ENCODE data around the gene FGF22.

The FGF22 gene

DNA sequence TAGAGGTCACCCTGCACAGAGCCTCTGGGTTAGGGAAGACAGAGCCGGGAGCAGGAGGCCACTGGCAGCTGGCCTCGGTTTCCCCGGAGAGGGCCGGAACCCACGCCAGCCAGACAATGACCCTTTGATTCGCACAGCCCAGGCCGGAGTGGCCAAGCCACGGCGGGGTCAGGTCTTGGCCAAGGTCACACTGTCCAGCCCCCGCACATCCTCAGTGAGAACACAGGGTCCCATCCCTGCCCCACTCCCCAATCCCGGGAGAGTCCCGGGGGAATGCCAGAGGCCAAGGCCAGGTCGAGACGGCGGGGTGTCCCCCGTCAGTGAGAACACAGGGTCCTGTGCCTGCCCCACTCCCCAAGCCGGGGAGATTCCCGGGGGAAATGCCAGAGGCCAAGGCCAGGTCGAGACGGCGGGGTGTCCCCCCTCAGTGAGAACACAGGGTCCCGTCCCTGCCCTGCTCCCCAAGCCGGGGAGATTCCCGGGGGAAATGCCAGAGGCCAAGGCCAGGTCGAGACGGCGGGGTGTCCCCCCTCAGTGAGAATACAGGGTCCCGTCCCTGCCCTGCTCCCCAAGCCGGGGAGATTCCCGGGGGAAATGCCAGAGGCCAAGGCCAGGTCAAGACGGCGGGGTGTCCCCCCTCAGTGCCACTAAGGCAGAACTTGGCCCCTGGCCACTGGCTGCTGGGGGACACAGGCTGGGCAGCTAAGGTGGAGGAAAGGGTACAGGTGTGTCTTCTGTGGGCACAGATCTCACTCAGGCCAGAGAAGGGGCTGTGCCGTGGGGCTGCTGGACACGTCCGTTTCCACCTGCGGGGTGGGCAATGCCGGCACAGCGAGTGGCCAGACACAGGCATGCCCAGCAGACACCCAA lies 34.8 kb downstream of the FGF22 start:
- TF ChIP-seq SIN3A (IDR thresholded peaks at IDR 0.05; ENCODE audit: borderline replicate concordance, insufficient read depth, low read length) = no peak
- no peak for TF ChIP-seq POLR2AphosphoS5 (IDR thresholded peaks at IDR 0.05; ENCODE audit: low read depth, low read length)
- no peak for TF ChIP-seq REST (IDR thresholded peaks at IDR 0.05; ENCODE audit: insufficient read depth in 1 of 2, low read depth in 2 of 2, low read length in 2 of 2)
- TF ChIP-seq TAF1 (IDR thresholded peaks at IDR 0.05; ENCODE audit: borderline replicate concordance, insufficient read depth, low read length) = no peak
- no peak for TF ChIP-seq FOXP2 (optimal IDR thresholded peaks at IDR 0.05; ENCODE audit: borderline replicate concordance, extremely low read depth, extremely low read length, insufficient read depth)

GRCh38 chr19:676007-676338 lies 36.3 kb downstream of the FGF22 start:
- TF ChIP-seq REST (IDR thresholded peaks at IDR 0.05; ENCODE audit: insufficient read depth in 1 of 2, low read depth in 2 of 2, low read length in 2 of 2) (no peak), FOXP2 (optimal IDR thresholded peaks at IDR 0.05; ENCODE audit: borderline replicate concordance, extremely low read depth, extremely low read length, insufficient read depth) (no peak), SIN3A (IDR thresholded peaks at IDR 0.05; ENCODE audit: borderline replicate concordance, insufficient read depth, low read length) (no peak), TAF1 (IDR thresholded peaks at IDR 0.05; ENCODE audit: borderline replicate concordance, insufficient read depth, low read length) (no peak), POLR2AphosphoS5 (IDR thresholded peaks at IDR 0.05; ENCODE audit: low read depth, low read length) (no peak)

GRCh38 chr19:676339-677105 lies 36.8 kb downstream of the FGF22 start, which contains the start of gene FSTL3:
Gene FSTL3 (plus strand): TSS chr19:676392. CDS start chr19:676424, 32 bp downstream.
- TF ChIP-seq TAF1 (IDR thresholded peaks at IDR 0.05; ENCODE audit: borderline replicate concordance, insufficient read depth, low read length) = no peak
- no peak for TF ChIP-seq FOXP2 (optimal IDR thresholded peaks at IDR 0.05; ENCODE audit: borderline replicate concordance, extremely low read depth, extremely low read length, insufficient read depth)
- no peak for TF ChIP-seq REST (IDR thresholded peaks at IDR 0.05; ENCODE audit: insufficient read depth in 1 of 2, low read depth in 2 of 2, low read length in 2 of 2)
- TF ChIP-seq POLR2AphosphoS5 (IDR thresholded peaks at IDR 0.05; ENCODE audit: low read depth, low read length) = no peak
- no peak for TF ChIP-seq SIN3A (IDR thresholded peaks at IDR 0.05; ENCODE audit: borderline replicate concordance, insufficient read depth, low read length)

DNA sequence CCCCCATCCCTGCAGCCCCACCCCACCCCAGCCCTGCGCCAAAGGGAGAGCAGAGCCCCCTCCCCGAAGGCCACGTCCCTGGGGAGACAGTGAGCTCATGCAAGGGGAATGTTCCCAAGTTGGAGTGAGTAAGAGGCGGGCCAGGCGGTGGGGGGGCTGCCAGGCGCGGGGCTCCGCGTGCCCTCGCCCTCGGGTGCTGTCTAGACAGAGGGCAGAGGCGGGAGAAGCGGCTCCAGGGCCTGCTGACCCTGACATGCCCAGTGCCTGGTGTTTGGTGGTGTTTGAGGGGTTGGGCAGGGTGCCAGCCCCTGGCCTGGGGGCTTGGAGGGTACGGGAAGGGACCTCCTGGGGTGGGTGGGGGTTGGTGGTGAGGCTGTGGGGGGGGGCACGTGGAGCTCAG lies 37.5 kb downstream of the FGF22 start:
- no peak for TF ChIP-seq REST (IDR thresholded peaks at IDR 0.05; ENCODE audit: insufficient read depth in 1 of 2, low read depth in 2 of 2, low read length in 2 of 2)
- TF ChIP-seq TAF1 (IDR thresholded peaks at IDR 0.05; ENCODE audit: borderline replicate concordance, insufficient read depth, low read length) = no peak
